ENCODE data around the gene DNAI2.

DNA sequence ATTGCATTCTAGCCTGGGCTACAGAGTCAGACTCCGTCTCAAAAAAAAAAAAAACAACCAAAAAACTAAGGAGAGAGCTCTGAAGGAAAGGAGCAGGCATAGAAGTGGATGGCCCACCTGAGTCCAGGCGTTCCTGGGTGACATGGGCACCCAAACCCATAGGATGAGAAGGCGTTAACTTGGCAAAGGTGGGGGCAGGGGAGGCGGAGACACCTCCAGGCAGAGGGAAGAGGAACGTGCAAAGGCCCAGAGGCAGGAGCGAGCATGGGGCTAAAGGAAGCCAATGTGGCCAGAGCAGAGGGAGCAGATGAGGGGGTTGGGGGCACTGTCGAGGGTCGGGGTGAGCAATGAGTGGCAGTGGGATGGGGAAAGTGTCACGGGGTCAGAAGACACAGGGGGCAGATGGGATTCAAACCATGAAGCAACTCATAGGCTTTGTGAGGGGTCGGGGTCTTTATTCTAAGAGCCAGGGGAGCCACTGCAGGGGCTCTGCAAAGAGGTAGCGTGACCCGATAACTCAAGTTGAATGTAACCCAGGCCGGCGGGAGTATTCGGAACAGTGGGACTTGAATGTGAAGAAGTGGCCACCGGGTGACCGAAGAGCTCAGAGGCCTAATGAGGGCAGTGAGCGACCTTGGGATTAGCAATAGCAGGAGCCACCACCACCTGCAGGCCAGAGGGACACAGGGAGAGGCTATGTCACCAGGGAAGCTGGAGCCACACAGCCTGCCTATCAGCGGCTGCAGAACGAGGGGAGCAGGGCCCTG, 48.9 kb upstream of the DNAI2 start:
- TF ChIP-seq, protein P1, sequence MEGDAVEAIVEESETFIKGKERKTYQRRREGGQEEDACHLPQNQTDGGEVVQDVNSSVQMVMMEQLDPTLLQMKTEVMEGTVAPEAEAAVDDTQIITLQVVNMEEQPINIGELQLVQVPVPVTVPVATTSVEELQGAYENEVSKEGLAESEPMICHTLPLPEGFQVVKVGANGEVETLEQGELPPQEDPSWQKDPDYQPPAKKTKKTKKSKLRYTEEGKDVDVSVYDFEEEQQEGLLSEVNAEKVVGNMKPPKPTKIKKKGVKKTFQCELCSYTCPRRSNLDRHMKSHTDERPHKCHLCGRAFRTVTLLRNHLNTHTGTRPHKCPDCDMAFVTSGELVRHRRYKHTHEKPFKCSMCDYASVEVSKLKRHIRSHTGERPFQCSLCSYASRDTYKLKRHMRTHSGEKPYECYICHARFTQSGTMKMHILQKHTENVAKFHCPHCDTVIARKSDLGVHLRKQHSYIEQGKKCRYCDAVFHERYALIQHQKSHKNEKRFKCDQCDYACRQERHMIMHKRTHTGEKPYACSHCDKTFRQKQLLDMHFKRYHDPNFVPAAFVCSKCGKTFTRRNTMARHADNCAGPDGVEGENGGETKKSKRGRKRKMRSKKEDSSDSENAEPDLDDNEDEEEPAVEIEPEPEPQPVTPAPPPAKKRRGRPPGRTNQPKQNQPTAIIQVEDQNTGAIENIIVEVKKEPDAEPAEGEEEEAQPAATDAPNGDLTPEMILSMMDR (IDR thresholded peaks at IDR 0.05; ENCODE audit: borderline replicate concordance, extremely low read depth, low read length, poor library complexity, severe bottlenecking): no peak
- no peak for TF ChIP-seq EZH2 (IDR thresholded peaks at IDR 0.05; ENCODE audit: borderline replicate concordance, low read depth, low read length, severe bottlenecking)

Measured in DND-41 (cell line).